Measurements from ENCODE around the gene CUL9. TPM values are rescaled to one million over a fixed set of nuclear protein-coding genes. Genes with fewer than 3 reads are reported as not detected.
A peak's percentile ranks its signal among the peaks of the same experiment; 100 is the strongest.

Gene CUL9
- total RNA-seq, 1 donor from 2014 or later = 70.8 TPM

DNA sequence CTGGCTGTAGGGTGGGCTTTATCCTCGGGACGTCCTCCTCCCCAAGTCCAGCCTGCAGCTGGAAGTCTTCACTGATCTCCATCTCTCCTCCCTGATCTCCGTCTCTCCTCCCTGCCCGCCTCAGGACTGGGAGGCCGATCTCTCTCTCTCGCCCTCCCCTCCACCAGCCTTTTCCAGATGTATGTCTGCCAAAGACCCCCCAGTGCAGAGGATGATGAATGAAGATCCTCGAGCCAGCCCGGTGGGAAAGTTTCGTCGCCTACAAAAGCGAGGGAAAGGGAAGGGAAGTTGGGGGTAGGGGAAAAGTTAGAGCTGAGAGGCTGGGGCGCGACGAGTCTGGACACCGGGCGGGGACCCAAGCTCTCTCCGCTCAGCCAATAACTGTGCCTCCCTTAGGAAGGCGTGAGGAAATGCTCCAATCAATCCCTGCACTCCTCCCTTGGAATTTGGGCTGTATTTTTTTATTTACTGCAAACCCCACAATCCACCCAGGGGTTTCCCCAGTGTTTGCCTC is 11.5 kb upstream of the CUL9 start:
- ATAC-seq (ENCODE audit: low read depth) = no peak
- H3K4me1 Mint-ChIP-seq = peaks cover 43% of the 10 kb centered on the region
- H3K27me3 Mint-ChIP-seq = no peaks in the 10 kb centered on the region
- CTCF ChIA-PET = interaction anchor here (1.1 to 1.7 kb wide), 2 partner anchors 27 to 59 kb away, joined by 3 to 8 read pairs; partner anchors contain the start of gene DNPH1
- DNase-seq = no peak
- intact Hi-C loops (cut with micrococcal nuclease) = loop anchor here (2.0 to 5.0 kb wide), 7 partner anchors 212 to 1092 kb away; partner anchors contain the start of genes ABCC10, BICRAL, POLH and POLR1C
- peak overlapping the region; percentile 91 for H3K27ac Mint-ChIP-seq
- H3K4me3 Mint-ChIP-seq = peak overlapping the region; percentile 94
- H3K36me3 Mint-ChIP-seq (ENCODE audit: low read depth) = peaks cover 22% of the 10 kb centered on the region
- TF ChIP-seq, protein P1, sequence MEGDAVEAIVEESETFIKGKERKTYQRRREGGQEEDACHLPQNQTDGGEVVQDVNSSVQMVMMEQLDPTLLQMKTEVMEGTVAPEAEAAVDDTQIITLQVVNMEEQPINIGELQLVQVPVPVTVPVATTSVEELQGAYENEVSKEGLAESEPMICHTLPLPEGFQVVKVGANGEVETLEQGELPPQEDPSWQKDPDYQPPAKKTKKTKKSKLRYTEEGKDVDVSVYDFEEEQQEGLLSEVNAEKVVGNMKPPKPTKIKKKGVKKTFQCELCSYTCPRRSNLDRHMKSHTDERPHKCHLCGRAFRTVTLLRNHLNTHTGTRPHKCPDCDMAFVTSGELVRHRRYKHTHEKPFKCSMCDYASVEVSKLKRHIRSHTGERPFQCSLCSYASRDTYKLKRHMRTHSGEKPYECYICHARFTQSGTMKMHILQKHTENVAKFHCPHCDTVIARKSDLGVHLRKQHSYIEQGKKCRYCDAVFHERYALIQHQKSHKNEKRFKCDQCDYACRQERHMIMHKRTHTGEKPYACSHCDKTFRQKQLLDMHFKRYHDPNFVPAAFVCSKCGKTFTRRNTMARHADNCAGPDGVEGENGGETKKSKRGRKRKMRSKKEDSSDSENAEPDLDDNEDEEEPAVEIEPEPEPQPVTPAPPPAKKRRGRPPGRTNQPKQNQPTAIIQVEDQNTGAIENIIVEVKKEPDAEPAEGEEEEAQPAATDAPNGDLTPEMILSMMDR (IDR thresholded peaks at IDR 0.05) = no peak
- no peaks in the 10 kb centered on the region for H3K9me3 Mint-ChIP-seq
- POLR2A ChIA-PET = interaction anchor here (0.7 to 1.2 kb wide), 5 partner anchors 12 to 478 kb away, joined by 3 to 5 read pairs (median 4); partner anchors contain the start of genes CUL7, CUL9 and TJAP1

DNA sequence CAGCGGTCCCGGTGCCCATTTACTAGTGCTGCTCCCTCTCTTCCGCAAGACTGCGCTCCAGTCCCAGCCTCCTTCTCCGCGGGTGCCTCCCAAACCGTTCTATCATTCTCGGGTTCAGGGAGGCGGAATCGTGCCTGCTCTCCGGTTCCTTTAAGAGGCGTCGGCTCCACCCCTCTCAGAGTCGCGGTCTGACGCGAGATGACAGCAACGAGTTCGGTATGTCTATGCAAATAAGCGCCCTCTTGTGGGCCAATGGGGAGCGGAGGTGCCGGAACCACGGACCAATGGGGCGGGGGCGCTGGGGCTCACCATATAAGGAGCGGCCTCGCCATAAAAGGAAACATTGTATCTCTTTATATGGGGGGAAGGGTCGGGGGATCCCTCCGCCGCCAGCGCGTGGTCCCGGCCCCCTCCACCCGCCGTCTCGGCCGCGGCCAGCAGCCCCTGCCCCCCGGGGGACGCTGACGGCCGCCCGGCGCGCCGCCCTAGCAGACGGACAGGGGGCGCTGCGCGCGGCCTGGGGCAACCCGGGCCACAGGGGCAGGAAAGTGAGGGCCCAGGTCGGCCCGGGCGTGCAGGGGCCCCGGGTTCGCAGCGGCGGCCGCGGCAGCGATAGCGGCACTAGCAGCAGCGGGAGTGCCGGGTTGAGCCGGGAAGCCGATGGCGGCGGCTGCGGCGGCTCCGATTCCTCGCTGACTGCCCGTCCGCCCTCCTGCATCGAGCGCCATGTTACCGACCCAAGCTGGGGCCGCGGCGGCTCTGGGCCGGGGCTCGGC is 10.9 kb upstream of the CUL9 start, which contains the start of gene SRF:
Gene SRF, plus strand, starts transcription at position 339 of the 776 bp plus-strand sequence. Its CDS starts 388 bp downstream, at position 727.
- POLR2A ChIA-PET = interaction anchor here (0.7 to 3.6 kb wide), 12 partner anchors 11 to 339 kb away, joined by 3 to 35 read pairs (median 4); partner anchors contain the start of genes CNPY3, CUL7, CUL9 and DNPH1
- ATAC-seq (ENCODE audit: low read depth) (peak; percentile 73), DNase-seq (peak; percentile 92)
- intact Hi-C loops (cut with micrococcal nuclease) = loop anchor here (1.0 to 5.0 kb wide), 14 partner anchors 53 to 1091 kb away; partner anchors contain the start of genes ABCC10, BICRAL, CNPY3 and GTPBP2
- TF ChIP-seq, protein P1 (IDR thresholded peaks at IDR 0.05) = no peak
- Mint-ChIP-seq H3K9me3 (no peaks in the 10 kb centered on the region), H3K36me3 (ENCODE audit: low read depth) (peaks cover 26% of the 10 kb centered on the region), H3K4me3 (peak within 1 kb of the TSS; percentile 94), H3K4me1 (peaks cover 48% of the 10 kb centered on the region), H3K27ac (peak within 1 kb of the TSS; percentile 91), H3K27me3 (no peaks in the 10 kb centered on the region)
- CTCF ChIA-PET = interaction anchor here (1.1 to 1.7 kb wide), 2 partner anchors 27 to 58 kb away, joined by 3 to 8 read pairs; partner anchors contain the start of gene DNPH1

DNA sequence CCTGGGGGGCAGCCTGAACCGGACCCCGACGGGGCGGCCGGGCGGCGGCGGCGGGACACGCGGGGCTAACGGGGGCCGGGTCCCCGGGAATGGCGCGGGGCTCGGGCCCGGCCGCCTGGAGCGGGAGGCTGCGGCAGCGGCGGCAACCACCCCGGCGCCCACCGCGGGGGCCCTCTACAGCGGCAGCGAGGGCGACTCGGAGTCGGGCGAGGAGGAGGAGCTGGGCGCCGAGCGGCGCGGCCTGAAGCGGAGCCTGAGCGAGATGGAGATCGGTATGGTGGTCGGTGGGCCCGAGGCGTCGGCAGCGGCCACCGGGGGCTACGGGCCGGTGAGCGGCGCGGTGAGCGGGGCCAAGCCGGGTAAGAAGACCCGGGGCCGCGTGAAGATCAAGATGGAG is 10.3 kb upstream of the CUL9 start:
- Mint-ChIP-seq H3K27me3 (no peaks in the 10 kb centered on the region), H3K36me3 (ENCODE audit: low read depth) (peaks cover 32% of the 10 kb centered on the region), H3K9me3 (no peaks in the 10 kb centered on the region), H3K4me3 (peak overlapping the region; percentile 91), H3K27ac (peak overlapping the region; percentile 85), H3K4me1 (peaks cover 48% of the 10 kb centered on the region)
- CTCF ChIA-PET = interaction anchor here (1.7 to 2.0 kb wide), 2 partner anchors 10 to 58 kb away, joined by 5 to 8 read pairs; partner anchors contain the start of genes CUL9 and DNPH1
- TF ChIP-seq, protein P1 (IDR thresholded peaks at IDR 0.05) = no peak
- intact Hi-C loops (cut with micrococcal nuclease) = loop anchor here (1.0 to 5.0 kb wide), 14 partner anchors 53 to 1091 kb away; partner anchors contain the start of genes ABCC10, BICRAL, CNPY3 and GTPBP2
- ATAC-seq (ENCODE audit: low read depth) = no peak
- POLR2A ChIA-PET = interaction anchor here (1.0 to 3.6 kb wide), 11 partner anchors 10 to 338 kb away, joined by 3 to 35 read pairs (median 5); partner anchors contain the start of genes CNPY3, CUL7, CUL9 and DNPH1
- DNase-seq = no peak

DNA sequence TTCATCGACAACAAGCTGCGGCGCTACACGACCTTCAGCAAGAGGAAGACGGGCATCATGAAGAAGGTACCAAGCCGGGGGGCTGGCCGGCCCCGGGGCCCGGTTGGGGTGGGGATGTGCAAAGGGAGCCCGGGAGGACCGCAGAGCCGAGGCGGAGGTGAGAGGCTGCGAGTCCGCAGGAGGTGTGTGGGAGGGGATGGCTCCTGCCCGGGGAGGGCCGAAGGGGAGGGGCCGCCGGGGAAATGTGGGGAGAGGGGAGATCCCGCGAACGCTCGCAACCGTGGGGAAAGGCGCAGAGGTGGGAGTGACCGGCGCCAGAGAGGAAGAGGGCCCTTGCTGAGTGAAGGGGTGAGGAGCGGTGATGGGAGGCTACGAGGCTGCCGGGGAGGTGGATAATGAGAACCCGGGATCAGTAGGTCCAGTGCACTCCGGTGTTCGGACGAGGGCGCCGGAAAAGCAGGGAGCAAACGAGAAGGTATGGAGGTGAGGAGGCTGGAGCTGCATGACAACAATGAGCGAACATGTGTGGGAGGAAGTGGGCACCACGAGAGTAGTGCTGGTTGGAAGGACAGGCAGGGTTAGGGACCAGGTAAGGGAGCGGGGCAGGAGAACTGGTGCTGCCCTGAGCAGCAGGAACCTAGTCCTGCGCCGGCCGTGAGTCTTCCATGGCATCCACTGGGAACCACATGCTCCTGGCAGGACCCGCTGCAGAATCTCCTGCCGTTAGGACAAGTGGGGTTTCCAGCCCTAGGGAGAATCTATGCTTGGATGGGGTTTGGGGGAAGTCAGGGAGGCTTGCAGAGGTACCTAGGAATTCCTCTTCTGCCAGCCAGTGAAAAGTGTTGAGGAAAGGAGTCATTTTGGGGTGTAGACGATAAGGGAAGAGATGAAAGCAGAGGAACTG is 9.6 kb upstream of the CUL9 start:
- peak; percentile 45 for DNase-seq
- Mint-ChIP-seq H3K9me3 (no peaks in the 10 kb centered on the region), H3K4me3 (peak overlapping the region; percentile 91), H3K36me3 (ENCODE audit: low read depth) (peaks cover 33% of the 10 kb centered on the region), H3K4me1 (peaks cover 48% of the 10 kb centered on the region), H3K27ac (peak overlapping the region; percentile 85), H3K27me3 (no peaks in the 10 kb centered on the region)
- no peak for ATAC-seq (ENCODE audit: low read depth)
- intact Hi-C loops (cut with micrococcal nuclease) = loop anchor here (5.0 kb wide), 3 partner anchors 210 to 1090 kb away; partner anchors contain the start of gene BICRAL
- ChIA-PET POLR2A (interaction anchor here (1.0 to 3.6 kb wide), 12 partner anchors 10 to 338 kb away, joined by 3 to 35 read pairs (median 5); partner anchors contain the start of genes CNPY3, CUL7, CUL9 and DNPH1), CTCF (interaction anchor here (1.7 to 2.0 kb wide), 2 partner anchors 9 to 57 kb away, joined by 5 to 8 read pairs; partner anchors contain the start of genes CUL9 and DNPH1)
- TF ChIP-seq, protein P1 (IDR thresholded peaks at IDR 0.05) = no peak

All from activated B cell treated with CpG ODN at 0.5 μM for 24 hours (primary cell).